ENCODE measurements around the gene NPTN.

- no peak for TF ChIP-seq JUNB (IDR thresholded peaks at IDR 0.05; ENCODE audit: unreplicated experiment)
- TF ChIP-seq CTCF (conservative IDR thresholded peaks at IDR 0.05; ENCODE audit: low read depth in 2 of 2) = no peak
- no peak for TF ChIP-seq CREB1 (CRISPR knock-in tag; IDR thresholded peaks at IDR 0.05; ENCODE audit: low read depth)
These were observed 21.5 kb upstream of the NPTN start for GRCh38 chr15:73654659-73655058.

Measured in GM23338 (cell line).